Small intestine (tissue), 7 donors: ENCODE results near the gene U2AF1L4. TPM values are rescaled to one million over a fixed set of nuclear protein-coding genes. Genes with fewer than 3 reads are reported as not detected.

Experiments used
- DNase-seq, 2 donors: peaks; one replicate each; pipeline versions ENCODE4 v3.0.0 to v3.0.0-alpha.2; 2013
- FAIRE-seq: peaks from 2 replicates; lab custom pipeline; 2012; peaks lifted over from hg19 to GRCh38; lab: Jason Lieb, UNC
- H3K27ac ChIP-seq, 3 donors: one replicate each; pipeline ENCODE4 v1.5.1; 2013; ENCODE audit warnings: low read length in 2 of 3, mild to moderate bottlenecking in 2 of 3, control low read depth in 1 of 3, inconsistent platforms in 1 of 3, low read depth in 1 of 3, moderate library complexity in 1 of 3
- H3K27me3 ChIP-seq, 3 donors: one replicate each; pipeline ENCODE4 v1.6.1; 2013; ENCODE audit warnings: low read length in 3 of 3, inconsistent platforms in 1 of 3; ENCODE audit not compliant: control insufficient read depth in 3 of 3, insufficient read depth in 3 of 3
- H3K36me3 ChIP-seq, 3 donors: one replicate each; pipeline ENCODE4 v1.6.1; 2013; ENCODE audit warnings: low read length in 3 of 3, inconsistent platforms in 1 of 3, low read depth in 1 of 3, mild to moderate bottlenecking in 1 of 3, moderate library complexity in 1 of 3; ENCODE audit not compliant: control insufficient read depth in 3 of 3, insufficient read depth in 2 of 3
- H3K4me1 ChIP-seq, 3 donors: one replicate each; pipeline ENCODE4 v1.6.1; 2013; ENCODE audit warnings: low read length in 2 of 3, inconsistent platforms in 1 of 3, low read depth in 1 of 3, mild to moderate bottlenecking in 1 of 3, moderate library complexity in 1 of 3; ENCODE audit not compliant: control insufficient read depth in 3 of 3, insufficient read depth in 2 of 3
- H3K4me3 ChIP-seq, 3 donors: one replicate each; pipeline ENCODE4 v1.5.1; 2013; ENCODE audit warnings: low read length in 3 of 3, control low read depth in 1 of 3, inconsistent platforms in 1 of 3, low read depth in 1 of 3, mild to moderate bottlenecking in 1 of 3, moderate library complexity in 1 of 3
- H3K9me3 ChIP-seq, 2 donors: one replicate each; pipeline ENCODE4 v1.6.1; 2013; ENCODE audit warnings: low read depth in 1 of 2, low read length in 1 of 2; ENCODE audit not compliant: control insufficient read depth in 2 of 2, insufficient read depth in 1 of 2
- WGBS, 3 donors: extraction: QIAGEN DNeasy Blood & Tissue Kit; methylation state at CpG; one replicate each; pipeline ENCODE4 v1.1.7; 2013; 5-methylcytosine and 5-hydroxymethylcytosine counted together
- polyA plus RNA-seq, 4 donors: library from polyadenylated mRNA; stranded (reverse) in 3 of 4; unstranded in 1 of 4; fragments of 200-250 nt in 3 of 4; fragments of 120-200 nt in 1 of 4; gene quantifications; one replicate each; pipeline versions ENCODE4 v1.2.1 to v1.2.3, GENCODE V29; 2013
- donor health status: healthy with polysubstance abuse.
- donor health status: control.
- donor health status: control.
- donor health status: Bipolar disorder and iron deficiency.
- donor health status: healthy.

The U2AF1L4 gene
- polyA plus RNA-seq, 4 donors = 14.6 to 99.7 (median 34.7) TPM

GRCh38 chr19:35695895-35696422, 49.3 kb downstream of the U2AF1L4 start:
- no peak overlapping the region for H3K4me3 ChIP-seq
- 68 to 87% (median 70%) methylated on average over 2 of the region's 2 CpGs for WGBS, 3 donors
- DNase-seq = no peak
- H3K4me1 ChIP-seq = no peaks in the 10 kb centered on the region
- H3K27ac ChIP-seq = no peak overlapping the region
- FAIRE-seq = no peak
- no peaks in the 10 kb centered on the region for H3K36me3 ChIP-seq
- H3K9me3 ChIP-seq = no peaks in the 10 kb centered on the region
- no peaks in the 10 kb centered on the region for H3K27me3 ChIP-seq

- 34 to 37% (median 37%) methylated on average over 8 of the region's 8 CpGs for WGBS, 3 donors
- FAIRE-seq (no peak), DNase-seq (peak; percentile 93 to 94)
- Histone ChIP-seq H3K4me3 (no peak overlapping the region), H3K36me3 (no peaks in the 10 kb centered on the region), H3K9me3 (no peaks in the 10 kb centered on the region), H3K27me3 (no peaks in the 10 kb centered on the region), H3K27ac (no peak overlapping the region), H3K4me1 (no peaks in the 10 kb centered on the region)
These were observed 51.2 kb downstream of the U2AF1L4 start for GRCh38 chr19:35693835-35694599.

- Histone ChIP-seq H3K4me1 (no peaks in the 10 kb centered on the region), H3K36me3 (no peaks in the 10 kb centered on the region), H3K4me3 (no peak overlapping the region), H3K27ac (no peak overlapping the region), H3K27me3 (no peaks in the 10 kb centered on the region), H3K9me3 (no peaks in the 10 kb centered on the region)
- WGBS, 3 donors = 6 to 13% (median 10%) methylated on average over 8 of the region's 8 CpGs
- FAIRE-seq = no peak
- no peak for DNase-seq
These were observed 51.8 kb downstream of the U2AF1L4 start for GRCh38 chr19:35693422-35693821.

Other genes with a start within 250 kb of the U2AF1L4 start
- 10 to 100 TPM in 1 of 4 donors, 1 to 10 TPM in 2, not detected in 1; 4.7 to 36.9 (median 7.6) TPM for gene DMKN, start 231.8 kb downstream of the U2AF1L4 start, polyA plus RNA-seq
- gene SBSN, start 217.1 kb downstream of the U2AF1L4 start, polyA plus RNA-seq = 1 to 10 TPM in 1 of 4 donors, under 1 TPM in 2, not detected in 1; 0.07 to 1.8 (median 0.54) TPM
- gene GAPDHS, start 212.0 kb downstream of the U2AF1L4 start, polyA plus RNA-seq = not detected
- gene TMEM147, start 199.8 kb downstream of the U2AF1L4 start, polyA plus RNA-seq = 100 to 1,000 TPM in 1 of 4 donors, 10 to 100 TPM in 3; 40.3 to 149 (median 77.5) TPM
- under 1 TPM in 1 of 4 donors, not detected in 3; 0.36 TPM for gene ATP4A, start 181.8 kb downstream of the U2AF1L4 start, polyA plus RNA-seq
- not detected for gene PMIS2, start 159.2 kb downstream of the U2AF1L4 start, polyA plus RNA-seq
- 10 to 100 TPM in 1 of 4 donors, 1 to 10 TPM in 2, under 1 TPM in 1; 0.67 to 12.6 (median 5.5) TPM for gene HAUS5, start 132.7 kb downstream of the U2AF1L4 start, polyA plus RNA-seq
- 10 to 100 TPM; 59.7 to 71.5 (median 64.9) TPM for gene RBM42, start 116.4 kb downstream of the U2AF1L4 start, polyA plus RNA-seq
- 1 to 10 TPM; 2.1 to 7.3 (median 4.2) TPM for gene ETV2, start 103.7 kb downstream of the U2AF1L4 start, polyA plus RNA-seq
- 1,000 to 10,000 TPM in 3 of 4 donors, 100 to 1,000 TPM in 1; 326 to 2,391 (median 1,554) TPM for gene COX6B1, start 97.1 kb downstream of the U2AF1L4 start, polyA plus RNA-seq
- under 1 TPM in 1 of 4 donors, not detected in 3; 0.07 TPM for gene UPK1A, start 78.9 kb downstream of the U2AF1L4 start, polyA plus RNA-seq
- under 1 TPM in 2 of 4 donors, not detected in 2; 0.22 to 0.35 TPM for gene ZBTB32, start 40.9 kb downstream of the U2AF1L4 start, polyA plus RNA-seq
- 10 to 100 TPM; 21.6 to 47.9 (median 26.3) TPM for gene KMT2B, start 27.4 kb downstream of the U2AF1L4 start, polyA plus RNA-seq
- gene IGFLR1, start 3.0 kb downstream of the U2AF1L4 start, polyA plus RNA-seq = 10 to 100 TPM in 3 of 4 donors, 1 to 10 TPM in 1; 4.3 to 17.8 (median 12.1) TPM
- gene PSENEN, start 233 bp upstream of the U2AF1L4 start, polyA plus RNA-seq = 10 to 100 TPM; 59.7 to 95.9 (median 70.1) TPM
- gene LIN37, start 3.2 kb upstream of the U2AF1L4 start, polyA plus RNA-seq = 10 to 100 TPM in 3 of 4 donors, 1 to 10 TPM in 1; 9.6 to 58.6 (median 26.7) TPM
- 10 to 100 TPM in 2 of 4 donors, 1 to 10 TPM in 2; 2.0 to 41.7 (median 11.5) TPM for gene HSPB6, start 11.6 kb upstream of the U2AF1L4 start, polyA plus RNA-seq
- gene PROSER3, start 12.8 kb upstream of the U2AF1L4 start, polyA plus RNA-seq = 10 to 100 TPM in 2 of 4 donors, 1 to 10 TPM in 2; 1.8 to 15.0 (median 6.2) TPM
- gene ARHGAP33, start 30.1 kb upstream of the U2AF1L4 start, polyA plus RNA-seq = 10 to 100 TPM in 1 of 4 donors, 1 to 10 TPM in 3; 1.1 to 16.2 (median 5.0) TPM
- under 1 TPM in 2 of 4 donors, not detected in 2; 0.24 to 0.54 TPM for gene PRODH2, start 67.4 kb upstream of the U2AF1L4 start, polyA plus RNA-seq
- under 1 TPM in 2 of 4 donors, not detected in 2; 0.06 to 0.52 TPM for gene NPHS1, start 107.1 kb upstream of the U2AF1L4 start, polyA plus RNA-seq
- under 1 TPM in 2 of 4 donors, not detected in 2; 0.10 to 0.62 TPM for gene KIRREL2, start 111.5 kb upstream of the U2AF1L4 start, polyA plus RNA-seq
- 10 to 100 TPM in 1 of 4 donors, 1 to 10 TPM in 2, not detected in 1; 3.6 to 13.8 (median 4.7) TPM for gene APLP1, start 123.2 kb upstream of the U2AF1L4 start, polyA plus RNA-seq
- gene NFKBID, start 155.1 kb upstream of the U2AF1L4 start, polyA plus RNA-seq = 1 to 10 TPM; 5.1 to 7.6 (median 6.4) TPM
- 10 to 100 TPM in 2 of 4 donors, 1 to 10 TPM in 2; 2.7 to 17.6 (median 11.0) TPM for gene HCST, start 157.1 kb upstream of the U2AF1L4 start, polyA plus RNA-seq
- gene TYROBP, start 162.9 kb upstream of the U2AF1L4 start, polyA plus RNA-seq = 100 to 1,000 TPM in 1 of 4 donors, 10 to 100 TPM in 3; 15.9 to 128 (median 63.8) TPM
- gene LRFN3, start 191.0 kb upstream of the U2AF1L4 start, polyA plus RNA-seq = 10 to 100 TPM in 2 of 4 donors, 1 to 10 TPM in 2; 3.5 to 11.7 (median 8.7) TPM
- 10 to 100 TPM; 27.8 to 58.4 (median 36.4) TPM for gene SDHAF1, start 249.8 kb upstream of the U2AF1L4 start, polyA plus RNA-seq